ENCODE measurements around the gene LCN2. TPM values are rescaled to one million over a fixed set of nuclear protein-coding genes. Genes with fewer than 3 reads are reported as not detected.

Gene LCN2
- total RNA-seq, 4 donors from 2014 or later = 0.98 to 2.6 TPM; not detected in 2

- Histone ChIP-seq H3K9me3 (no peaks in the 10 kb centered on the region), H3K27ac (no peak overlapping the region), H3K4me3 (no peak overlapping the region), H3K36me3 (no peaks in the 10 kb centered on the region), H3K4me1 (peaks cover 5 to 14% of the 10 kb centered on the region in 2 donors), H3K27me3 (no peaks in the 10 kb centered on the region)
- intact Hi-C loops (cut with DNase I; ENCODE audit: low total_unique reads) = loop anchor here (5.0 kb wide), 1 partner anchor 180 kb away; no protein-coding TSS in a partner anchor
- no peak for DNase-seq
- no peak for TF ChIP-seq CTCF (IDR thresholded peaks at IDR 0.05)
- TF ChIP-seq POLR2A (IDR thresholded peaks at IDR 0.05) = no peak
Observed at GRCh38 chr9:128121924-128122808, 27.1 kb upstream of the LCN2 start.

- Histone ChIP-seq H3K27ac (no peak overlapping the region), H3K36me3 (no peaks in the 10 kb centered on the region), H3K4me3 (no peak overlapping the region), H3K9me3 (no peaks in the 10 kb centered on the region), H3K4me1 (peaks cover 5 to 14% of the 10 kb centered on the region in 2 donors), H3K27me3 (no peaks in the 10 kb centered on the region)
- no peak for TF ChIP-seq CTCF (IDR thresholded peaks at IDR 0.05)
- DNase-seq = no peak
- intact Hi-C loops (cut with DNase I; ENCODE audit: low total_unique reads) = loop anchor here (5.0 kb wide), 1 partner anchor 180 kb away; no protein-coding TSS in a partner anchor
Observed at GRCh38 chr9:128122809-128123175, 26.5 kb upstream of the LCN2 start.

GRCh38 chr9:128123451-128124080 lies 25.7 kb upstream of the LCN2 start:
- no peak for TF ChIP-seq CTCF (IDR thresholded peaks at IDR 0.05)
- no peak for TF ChIP-seq POLR2A (IDR thresholded peaks at IDR 0.05)
- no peak overlapping the region for H3K4me3 ChIP-seq
- H3K9me3 ChIP-seq = no peaks in the 10 kb centered on the region
- intact Hi-C loops (cut with DNase I; ENCODE audit: low total_unique reads) = loop anchor here (5.0 kb wide), 1 partner anchor 181 kb away; no protein-coding TSS in a partner anchor
- H3K27me3 ChIP-seq = no peaks in the 10 kb centered on the region
- no peaks in the 10 kb centered on the region for H3K36me3 ChIP-seq
- peaks cover 5 to 14% of the 10 kb centered on the region in 2 donors for H3K4me1 ChIP-seq
- H3K27ac ChIP-seq = no peak overlapping the region
- DNase-seq = no peak

GRCh38 chr9:128124451-128124850 lies 24.8 kb upstream of the LCN2 start:
- Histone ChIP-seq H3K36me3 (no peaks in the 10 kb centered on the region), H3K4me3 (no peak overlapping the region), H3K27ac (no peak overlapping the region), H3K27me3 (no peaks in the 10 kb centered on the region), H3K4me1 (peaks cover 5 to 14% of the 10 kb centered on the region in 2 donors), H3K9me3 (no peaks in the 10 kb centered on the region)
- TF ChIP-seq POLR2A (IDR thresholded peaks at IDR 0.05) (no peak), CTCF (IDR thresholded peaks at IDR 0.05) (no peak)
- intact Hi-C loops (cut with DNase I; ENCODE audit: low total_unique reads) = loop anchor here (5.0 kb wide), 1 partner anchor 182 kb away; no protein-coding TSS in a partner anchor
- DNase-seq = no peak
